Parathyroid adenoma (tissue), 2 donors: ENCODE measurements around the gene JAK2.

Source experiments
- H2AFZ ChIP-seq: fragments of 300-600 bp; sonication (generic); one replicate; pipeline ENCODE4 v1.7.0; 2017; ENCODE audit warnings: antibody characterized with exemption, mild to moderate bottlenecking
- H3K27ac ChIP-seq: fragments of 300-600 bp; sonication (generic); one replicate; pipeline ENCODE4 v1.7.0; 2017
- H3K27me3 ChIP-seq: fragments of 300-600 bp; sonication (generic); one replicate; pipeline ENCODE4 v1.7.0; 2017; ENCODE audit warnings: low read length; ENCODE audit not compliant: control insufficient read depth, insufficient read depth
- H3K36me3 ChIP-seq: fragments of 300-600 bp; sonication (generic); one replicate; pipeline ENCODE4 v1.7.0; 2017; ENCODE audit warnings: low read length; ENCODE audit not compliant: control insufficient read depth, insufficient read depth
- H3K4me1 ChIP-seq: fragments of 300-600 bp; sonication (generic); one replicate; pipeline ENCODE4 v1.7.0; 2017; ENCODE audit warnings: control low read depth
- H3K4me2 ChIP-seq: fragments of 300-600 bp; sonication (generic); one replicate; pipeline ENCODE4 v1.7.0; 2017; ENCODE audit warnings: low read length
- H3K4me3 ChIP-seq: fragments of 300-600 bp; sonication (generic); one replicate; pipeline ENCODE4 v1.7.0; 2017; ENCODE audit warnings: low read depth, low read length
- H3K79me2 ChIP-seq: fragments of 300-600 bp; sonication (generic); one replicate; pipeline ENCODE4 v1.7.0; 2017; ENCODE audit warnings: control low read depth
- H3K9ac ChIP-seq: fragments of 300-600 bp; sonication (generic); one replicate; pipeline ENCODE4 v1.7.0; 2017; ENCODE audit warnings: mild to moderate bottlenecking
- H3K9me3 ChIP-seq: fragments of 300-600 bp; sonication (generic); one replicate; pipeline ENCODE4 v1.7.0; 2017; ENCODE audit warnings: low read length; ENCODE audit not compliant: control insufficient read depth
- CTCF ChIP-seq: fragments of 300-600 bp; sonication (generic); IDR thresholded peaks from one replicate; pipeline ENCODE4 v1.7.0; 2017; ENCODE audit warnings: antibody characterized with exemption, mild to moderate bottlenecking
- donor health status: primary hyperparathyroidism.

Gene JAK2

GRCh38 chr9:5113994-5114748 is 129.1 kb downstream of the JAK2 start:
- no peaks in the 10 kb centered on the region for H3K9me3 ChIP-seq
- H3K79me2 ChIP-seq: no peaks in the 10 kb centered on the region
- H3K4me1 ChIP-seq: no peaks in the 10 kb centered on the region
- TF ChIP-seq CTCF: no peak
- no peak overlapping the region for H2AFZ ChIP-seq
- no peak overlapping the region for H3K27ac ChIP-seq
- H3K4me2 ChIP-seq: no peak overlapping the region
- H3K9ac ChIP-seq: no peak overlapping the region
- no peaks in the 10 kb centered on the region for H3K27me3 ChIP-seq
- H3K36me3 ChIP-seq: no peaks in the 10 kb centered on the region
- H3K4me3 ChIP-seq: no peak overlapping the region

- TF ChIP-seq CTCF: no peak
- peaks cover 2% of the 10 kb centered on the region for H3K4me1 ChIP-seq
- H3K9me3 ChIP-seq: no peaks in the 10 kb centered on the region
- no peak overlapping the region for H3K4me3 ChIP-seq
- H3K27ac ChIP-seq: no peak overlapping the region
- no peaks in the 10 kb centered on the region for H3K27me3 ChIP-seq
- no peak overlapping the region for H3K9ac ChIP-seq
- no peaks in the 10 kb centered on the region for H3K36me3 ChIP-seq
- no peak overlapping the region for H3K4me2 ChIP-seq
- no peak overlapping the region for H2AFZ ChIP-seq
- H3K79me2 ChIP-seq: no peaks in the 10 kb centered on the region
Observed at GRCh38 chr9:5122116-5122515, 137.0 kb downstream of the JAK2 start.

- Histone ChIP-seq H3K9ac (no peak overlapping the region), H3K4me2 (no peak overlapping the region), H3K9me3 (no peaks in the 10 kb centered on the region), H3K79me2 (no peaks in the 10 kb centered on the region), H3K36me3 (no peaks in the 10 kb centered on the region), H2AFZ (no peak overlapping the region), H3K27ac (no peak overlapping the region), H3K4me1 (peaks cover 2% of the 10 kb centered on the region), H3K4me3 (no peak overlapping the region), H3K27me3 (no peaks in the 10 kb centered on the region)
- TF ChIP-seq CTCF: no peak
Observed at GRCh38 chr9:5122516-5122915, 137.4 kb downstream of the JAK2 start.

- Histone ChIP-seq H3K4me3 (no peak overlapping the region), H3K27ac (no peak overlapping the region), H3K79me2 (no peaks in the 10 kb centered on the region), H2AFZ (no peak overlapping the region), H3K36me3 (no peaks in the 10 kb centered on the region), H3K27me3 (no peaks in the 10 kb centered on the region), H3K4me1 (no peaks in the 10 kb centered on the region), H3K4me2 (no peak overlapping the region), H3K9me3 (no peaks in the 10 kb centered on the region), H3K9ac (no peak overlapping the region)
- TF ChIP-seq CTCF: no peak
Observed at GRCh38 chr9:5140151-5140550, 155.1 kb downstream of the JAK2 start.

GRCh38 chr9:5144217-5144616 is 159.1 kb downstream of the JAK2 start:
- H3K79me2 ChIP-seq: no peaks in the 10 kb centered on the region
- no peak overlapping the region for H3K4me3 ChIP-seq
- H2AFZ ChIP-seq: no peak overlapping the region
- no peak overlapping the region for H3K4me2 ChIP-seq
- H3K4me1 ChIP-seq: no peaks in the 10 kb centered on the region
- H3K27me3 ChIP-seq: no peaks in the 10 kb centered on the region
- H3K9ac ChIP-seq: no peak overlapping the region
- H3K27ac ChIP-seq: no peak overlapping the region
- no peak for TF ChIP-seq CTCF
- H3K36me3 ChIP-seq: no peaks in the 10 kb centered on the region
- no peaks in the 10 kb centered on the region for H3K9me3 ChIP-seq
